Gastroesophageal sphincter (tissue), 3 donors: ENCODE data around the gene IL22RA1.

Experiments
- POLR2AphosphoS5 ChIP-seq: sonication (generic); formaldehyde crosslinking; IDR thresholded peaks from one replicate; pipeline ENCODE4 v1.6.1; 2017; ENCODE audit warnings: antibody characterized with exemption
- TF ChIP-seq, protein P1 (sequence below), 4 experiments: fragments of 200-600 bp in 2 of 4; fragments of 450-650 bp in 2 of 4; sonication (generic) in 1 of 4; IDR thresholded peaks; one replicate each; pipeline ENCODE4 v1.5.1; 2017 to 2019; ENCODE audit warnings: antibody characterized with exemption in 4 of 4, mild to moderate bottlenecking in 2 of 4, moderate library complexity in 2 of 4

- TF ChIP-seq POLR2AphosphoS5, result no peak
- TF ChIP-seq, protein P1, sequence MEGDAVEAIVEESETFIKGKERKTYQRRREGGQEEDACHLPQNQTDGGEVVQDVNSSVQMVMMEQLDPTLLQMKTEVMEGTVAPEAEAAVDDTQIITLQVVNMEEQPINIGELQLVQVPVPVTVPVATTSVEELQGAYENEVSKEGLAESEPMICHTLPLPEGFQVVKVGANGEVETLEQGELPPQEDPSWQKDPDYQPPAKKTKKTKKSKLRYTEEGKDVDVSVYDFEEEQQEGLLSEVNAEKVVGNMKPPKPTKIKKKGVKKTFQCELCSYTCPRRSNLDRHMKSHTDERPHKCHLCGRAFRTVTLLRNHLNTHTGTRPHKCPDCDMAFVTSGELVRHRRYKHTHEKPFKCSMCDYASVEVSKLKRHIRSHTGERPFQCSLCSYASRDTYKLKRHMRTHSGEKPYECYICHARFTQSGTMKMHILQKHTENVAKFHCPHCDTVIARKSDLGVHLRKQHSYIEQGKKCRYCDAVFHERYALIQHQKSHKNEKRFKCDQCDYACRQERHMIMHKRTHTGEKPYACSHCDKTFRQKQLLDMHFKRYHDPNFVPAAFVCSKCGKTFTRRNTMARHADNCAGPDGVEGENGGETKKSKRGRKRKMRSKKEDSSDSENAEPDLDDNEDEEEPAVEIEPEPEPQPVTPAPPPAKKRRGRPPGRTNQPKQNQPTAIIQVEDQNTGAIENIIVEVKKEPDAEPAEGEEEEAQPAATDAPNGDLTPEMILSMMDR (IDR thresholded peaks at IDR 0.05), result no peak
These were observed 28.2 kb downstream of the IL22RA1 start for GRCh38 chr1:24114753-24115152.
